Dendritic cell treated with granulocyte-macrophage colony-stimulating factor and Interleukin-4, amounts not matched to agents 40 ng/mL and 50 ng/mL, for 4 days (primary cell): ENCODE measurements around the gene HMCES.
"Not testable (repeated sequence)": the region's sequence is repeated elsewhere in the genome, so short reads cannot be mapped to it uniquely, and the experiment has no call there.

Experiments used
- H3K27ac Mint-ChIP-seq: one replicate; pipeline ENCODE4 v1.8.0; 2022; ENCODE audit warnings: mild to moderate bottlenecking, mixed read lengths
- H3K27me3 Mint-ChIP-seq: one replicate; pipeline ENCODE4 v1.8.0; 2022; ENCODE audit warnings: mild to moderate bottlenecking, mixed read lengths
- H3K36me3 Mint-ChIP-seq: one replicate; pipeline ENCODE4 v1.8.0; 2022; ENCODE audit warnings: low read depth, mixed read lengths
- H3K4me1 Mint-ChIP-seq: one replicate; pipeline ENCODE4 v1.8.0; 2022; ENCODE audit warnings: low read depth, mixed read lengths
- H3K4me3 Mint-ChIP-seq: one replicate; pipeline ENCODE4 v1.8.0; 2022; ENCODE audit warnings: mild to moderate bottlenecking, moderate library complexity, mixed read lengths
- H3K9me3 Mint-ChIP-seq: one replicate; pipeline ENCODE4 v1.8.0; 2022; ENCODE audit warnings: mixed read lengths
- intact Hi-C: fragments of 100-400 bp; cut with micrococcal nuclease; formaldehyde crosslinking; loops from one replicate; pipeline ENCODE4 v1.15.0; 2022

The HMCES gene

GRCh38 chr3:129345281-129345680 is 66.6 kb downstream of the HMCES start:
- Mint-ChIP-seq H3K4me1 (peaks cover 38% of the 10 kb centered on the region), H3K4me3 (no peak overlapping the region), H3K36me3 (no peaks in the 10 kb centered on the region), H3K27me3 (peaks cover 33% of the 10 kb centered on the region), H3K27ac (no peak overlapping the region), H3K9me3 (peaks cover 8% of the 10 kb centered on the region)
- intact Hi-C loops, result no loop called here

DNA sequence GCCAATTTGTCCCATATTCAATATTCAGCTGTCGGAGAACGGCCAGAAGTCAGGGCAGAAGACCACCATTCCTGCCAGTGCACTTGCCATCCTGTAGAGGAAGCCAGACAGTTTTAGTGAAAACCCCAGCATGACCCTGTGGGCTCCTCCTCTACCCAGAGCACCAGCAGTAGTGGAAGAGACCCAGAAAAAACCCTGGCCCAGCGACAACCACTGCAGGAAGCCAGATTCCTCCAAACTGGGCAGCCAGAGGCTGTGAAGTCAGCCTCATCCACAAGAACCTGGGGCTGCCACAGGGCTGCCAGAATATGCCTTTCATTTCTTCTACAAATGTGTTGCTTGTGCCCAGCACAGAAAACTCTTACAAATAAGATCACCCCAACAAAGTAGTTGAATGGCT is 67.3 kb downstream of the HMCES start:
- intact Hi-C loops, result no loop called here
- Mint-ChIP-seq H3K4me3 (no peak overlapping the region), H3K9me3 (peaks cover 8% of the 10 kb centered on the region), H3K36me3 (no peaks in the 10 kb centered on the region), H3K4me1 (peaks cover 38% of the 10 kb centered on the region), H3K27me3 (peaks cover 33% of the 10 kb centered on the region), H3K27ac (no peak overlapping the region)

DNA sequence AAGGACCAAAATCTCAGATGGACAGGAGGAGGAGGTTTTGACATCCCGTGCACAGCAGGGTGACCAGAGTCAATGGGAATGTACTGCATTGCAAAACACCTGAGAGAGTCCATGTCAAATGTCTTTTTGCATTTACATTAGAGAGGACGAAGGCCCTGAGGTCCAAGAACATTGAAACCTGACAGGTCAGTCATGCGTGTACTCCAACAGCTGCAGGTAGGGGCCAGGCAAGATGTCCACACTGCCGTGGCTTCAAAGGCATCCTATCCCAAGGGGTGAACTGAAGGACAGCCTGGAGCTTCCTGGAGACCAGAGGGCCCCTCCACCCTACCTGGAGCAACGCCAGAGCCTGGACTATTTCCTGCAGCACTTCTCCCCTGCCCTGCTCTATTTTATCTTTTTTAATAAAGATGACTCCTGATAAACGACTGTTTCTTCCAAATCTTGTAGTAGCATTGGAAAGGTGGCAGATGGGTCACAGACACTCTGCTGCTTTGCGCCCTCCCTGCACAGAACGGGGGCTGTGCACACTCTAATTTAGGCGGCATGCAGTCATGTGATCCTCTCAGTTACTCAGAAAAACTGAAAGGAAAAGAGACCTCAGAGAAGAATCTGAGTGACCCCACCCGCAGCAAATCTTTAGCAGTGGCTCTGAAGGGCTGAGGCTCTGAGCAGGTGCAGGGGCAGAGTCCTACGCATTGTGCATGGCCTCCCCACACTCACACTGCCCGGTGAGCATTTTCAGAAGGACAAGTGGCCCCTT is 68.2 kb downstream of the HMCES start:
- H3K27me3 Mint-ChIP-seq, result peaks cover 31% of the 10 kb centered on the region
- H3K36me3 Mint-ChIP-seq, result no peaks in the 10 kb centered on the region
- H3K4me3 Mint-ChIP-seq, result no peak overlapping the region
- intact Hi-C loops, result no loop called here
- H3K27ac Mint-ChIP-seq, result no peak overlapping the region
- peaks cover 8% of the 10 kb centered on the region for H3K9me3 Mint-ChIP-seq
- H3K4me1 Mint-ChIP-seq, result peaks cover 35% of the 10 kb centered on the region

DNA sequence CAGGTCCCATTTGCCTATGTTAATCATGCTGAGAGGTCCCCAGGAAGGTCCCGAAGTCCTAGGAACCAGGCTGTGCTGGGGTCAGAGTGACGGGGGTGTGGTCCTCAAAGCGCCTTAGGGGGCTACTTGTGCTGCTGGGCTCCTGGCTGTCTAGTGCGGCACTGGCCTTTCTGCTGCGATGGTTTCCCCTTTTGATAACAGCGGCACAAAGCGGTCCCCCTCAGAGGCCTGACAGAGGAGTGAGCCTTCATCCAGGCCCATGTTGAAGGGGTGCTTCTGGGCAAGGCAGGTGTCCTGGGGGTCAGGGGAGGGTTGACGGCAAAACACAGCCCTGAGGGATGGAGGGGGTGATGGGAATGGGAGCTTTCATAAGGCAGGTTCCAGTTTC is 68.8 kb downstream of the HMCES start:
- Mint-ChIP-seq H3K4me1 (peaks cover 33% of the 10 kb centered on the region), H3K4me3 (no peak overlapping the region), H3K27ac (no peak overlapping the region), H3K27me3 (peaks cover 29% of the 10 kb centered on the region), H3K9me3 (peaks cover 8% of the 10 kb centered on the region), H3K36me3 (no peaks in the 10 kb centered on the region)
- intact Hi-C loops, result no loop called here

- peaks cover 21% of the 10 kb centered on the region for H3K27me3 Mint-ChIP-seq
- H3K9me3 Mint-ChIP-seq, result peaks cover 8% of the 10 kb centered on the region
- no peak overlapping the region for H3K4me3 Mint-ChIP-seq
- peaks cover 34% of the 10 kb centered on the region for H3K4me1 Mint-ChIP-seq
- intact Hi-C loops, result no loop called here
- no peak overlapping the region for H3K27ac Mint-ChIP-seq
- no peaks in the 10 kb centered on the region for H3K36me3 Mint-ChIP-seq
Measured at GRCh38 chr3:129348734-129349133, 70.1 kb downstream of the HMCES start.

DNA sequence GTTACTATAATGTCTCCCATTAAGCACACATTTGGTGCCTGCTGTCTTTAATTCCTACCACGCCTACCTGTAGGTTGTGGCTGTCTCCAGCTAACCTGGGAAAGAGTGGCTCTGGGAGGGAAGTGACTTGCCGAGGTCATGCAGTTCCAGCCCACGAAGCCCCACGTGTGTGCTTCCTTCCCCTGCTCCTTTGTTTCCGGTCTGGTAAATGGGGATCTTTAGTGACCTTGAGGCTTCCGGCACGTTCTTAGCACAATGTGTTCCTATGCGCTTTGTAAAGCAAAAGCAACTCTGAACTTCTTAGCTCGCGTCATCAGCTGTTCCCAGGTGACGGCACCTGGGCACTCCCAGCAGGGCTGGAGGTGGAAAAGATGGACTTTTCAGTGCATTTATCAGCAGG is 70.5 kb downstream of the HMCES start:
- peak overlapping the region; percentile 9 for H3K4me3 Mint-ChIP-seq
- H3K9me3 Mint-ChIP-seq, result not testable (repeated sequence)

GRCh38 chr3:129349791-129350190 is 71.1 kb downstream of the HMCES start:
- intact Hi-C loops, result no loop called here
- Mint-ChIP-seq H3K36me3 (no peaks in the 10 kb centered on the region), H3K27me3 (peaks cover 16% of the 10 kb centered on the region), H3K4me1 (peaks cover 31% of the 10 kb centered on the region), H3K9me3 (peaks cover 8% of the 10 kb centered on the region), H3K4me3 (no peak overlapping the region), H3K27ac (peak overlapping the region; percentile 56)

More for the DNA sequence above, 70.5 kb downstream of the HMCES start:
- H3K36me3 Mint-ChIP-seq, intact Hi-C loops: not testable (repeated sequence)
- Mint-ChIP-seq H3K27me3 (peaks cover 21% of the 10 kb centered on the region), H3K27ac (peak overlapping the region; percentile 56), H3K4me1 (peaks cover 33% of the 10 kb centered on the region)

- H3K27me3 Mint-ChIP-seq, result peaks cover 4% of the 10 kb centered on the region
- H3K4me3 Mint-ChIP-seq, result no peak overlapping the region
- H3K36me3 Mint-ChIP-seq, result no peaks in the 10 kb centered on the region
- peaks cover 28% of the 10 kb centered on the region for H3K4me1 Mint-ChIP-seq
- H3K27ac Mint-ChIP-seq, result no peak overlapping the region
- intact Hi-C loops, result no loop called here
- peaks cover 8% of the 10 kb centered on the region for H3K9me3 Mint-ChIP-seq
Measured at GRCh38 chr3:129352045-129352444, 73.4 kb downstream of the HMCES start.

GRCh38 chr3:129352650-129353588 is 74.2 kb downstream of the HMCES start:
- Mint-ChIP-seq H3K4me3 (no peak overlapping the region), H3K4me1 (peaks cover 28% of the 10 kb centered on the region), H3K27me3 (peaks cover 4% of the 10 kb centered on the region), H3K36me3 (no peaks in the 10 kb centered on the region), H3K9me3 (peaks cover 8% of the 10 kb centered on the region), H3K27ac (no peak overlapping the region)
- intact Hi-C loops, result no loop called here

DNA sequence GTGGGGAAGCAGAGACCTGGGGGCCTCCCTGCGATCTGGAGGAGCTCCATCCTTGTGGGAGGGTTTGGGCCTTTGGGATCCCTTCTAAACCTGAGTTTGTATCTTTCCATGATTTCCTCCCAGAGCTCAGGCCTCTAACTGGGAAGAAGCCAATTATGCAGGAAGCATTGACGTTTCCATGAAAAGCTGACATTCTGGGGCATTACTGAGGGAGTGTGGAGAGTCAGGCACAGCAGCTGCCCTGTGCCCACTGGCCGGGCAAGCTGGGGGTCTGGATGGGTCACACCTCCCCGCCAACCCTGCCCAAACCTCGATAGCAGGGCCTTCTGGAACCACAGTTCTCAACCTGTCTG is 74.9 kb downstream of the HMCES start:
- Mint-ChIP-seq H3K36me3 (no peaks in the 10 kb centered on the region), H3K4me1 (peaks cover 24% of the 10 kb centered on the region), H3K4me3 (no peak overlapping the region), H3K27ac (no peak overlapping the region), H3K27me3 (peaks cover 4% of the 10 kb centered on the region), H3K9me3 (peaks cover 4% of the 10 kb centered on the region)
- intact Hi-C loops, result no loop called here
